Tibial artery (tissue), 4 donors: Measurements from ENCODE around the gene DDX31.

ENCODE experiments used
- DNase-seq, 2 donors: peaks; one replicate each; pipeline ENCODE4 v3.0.0-alpha.2; 2019
- H3K27ac ChIP-seq, 2 donors: fragments of 200-600 bp; sonication (generic) in 1 of 2; 1 replicate in 1 of 2; 2 replicates in 1 of 2; pipeline ENCODE4 v1.5.1; 2018 to 2019; ENCODE audit warnings: mild to moderate bottlenecking in 1 of 2
- H3K27me3 ChIP-seq, 2 donors: fragments of 200-600 bp; sonication (generic) in 1 of 2; one replicate each; pipeline versions ENCODE4 v1.5.1 to v1.6.0; 2016 to 2019
- H3K36me3 ChIP-seq, 3 donors: fragments of 200-600 bp; sonication (generic) in 2 of 3; one replicate each; pipeline ENCODE4 v1.5.1; 2016 to 2019; ENCODE audit warnings: mild to moderate bottlenecking in 2 of 3
- H3K4me1 ChIP-seq, 4 donors: fragments of 200-600 bp; sonication (generic) in 2 of 4; 1 replicate in 3 of 4; 2 replicates in 1 of 4; pipeline ENCODE4 v1.5.1; 2016 to 2019
- H3K4me3 ChIP-seq, 2 donors: fragments of 200-600 bp; sonication (generic) in 1 of 2; 1 replicate in 1 of 2; 2 replicates in 1 of 2; pipeline ENCODE4 v1.5.1; 2018 to 2019; ENCODE audit warnings: mild to moderate bottlenecking in 2 of 2
- H3K9me3 ChIP-seq, 3 donors: fragments of 200-600 bp; sonication (generic) in 1 of 3; one replicate each; pipeline ENCODE4 v1.5.1; 2016 to 2019
- CTCF ChIP-seq, 2 experiments: fragments of 200-600 bp in 1 of 2; fragments of 450-650 bp in 1 of 2; IDR thresholded peaks; one replicate each; pipeline ENCODE4 v1.5.1; 2017 to 2019; ENCODE audit warnings: antibody characterized with exemption in 2 of 2, mild to moderate bottlenecking in 1 of 2, moderate library complexity in 1 of 2
- intact Hi-C: fragments of 100-400 bp; cut with DNase I; formaldehyde crosslinking; loops from one replicate; pipeline ENCODE4 v1.15.0; 2023; ENCODE audit warnings: low total_unique reads

DDX31 gene

GRCh38 chr9:132582276-132582785 lies 87.5 kb downstream of the DDX31 start, which contains the start of gene BARHL1:
Gene BARHL1 (plus strand): TSS chr9:132582606. CDS start chr9:132582798, 192 bp downstream.
- H3K27me3 ChIP-seq: peaks cover 9 to 96% of the 10 kb centered on the region in 2 donors
- no peak for DNase-seq
- H3K4me1 ChIP-seq: peaks cover 0 to 29% (median 7%) of the 10 kb centered on the region in 4 donors
- no peak for TF ChIP-seq CTCF (IDR thresholded peaks at IDR 0.05)
- no peaks in the 10 kb centered on the region for H3K36me3 ChIP-seq
- H3K9me3 ChIP-seq: no peaks in the 10 kb centered on the region
- peak within 1 kb of the TSS in 1 of 2 donors; percentile 34 for H3K4me3 ChIP-seq
- intact Hi-C loops: no loop called here
- no peak within 1 kb of the TSS for H3K27ac ChIP-seq

- Histone ChIP-seq H3K4me3 (no peak overlapping the region), H3K9me3 (no peaks in the 10 kb centered on the region), H3K27ac (no peak overlapping the region), H3K27me3 (peaks cover 4 to 96% of the 10 kb centered on the region in 2 donors), H3K36me3 (no peaks in the 10 kb centered on the region), H3K4me1 (peaks cover 0 to 20% (median 7%) of the 10 kb centered on the region in 4 donors)
- intact Hi-C loops: no loop called here
- TF ChIP-seq CTCF (IDR thresholded peaks at IDR 0.05): no peak
- DNase-seq: no peak
These were observed 90.4 kb downstream of the DDX31 start for GRCh38 chr9:132579427-132579798.

- Histone ChIP-seq H3K36me3 (no peaks in the 10 kb centered on the region), H3K27me3 (peaks cover 4 to 96% of the 10 kb centered on the region in 2 donors), H3K4me3 (no peak overlapping the region), H3K27ac (no peak overlapping the region), H3K4me1 (peaks cover 0 to 20% (median 7%) of the 10 kb centered on the region in 4 donors), H3K9me3 (no peaks in the 10 kb centered on the region)
- TF ChIP-seq CTCF (IDR thresholded peaks at IDR 0.05): no peak
- intact Hi-C loops: no loop called here
- no peak for DNase-seq
These were observed 91.3 kb downstream of the DDX31 start for GRCh38 chr9:132578367-132578932.

GRCh38 chr9:132577119-132577518 lies 92.7 kb downstream of the DDX31 start:
- intact Hi-C loops: no loop called here
- peaks cover 0 to 95% of the 10 kb centered on the region in 2 donors for H3K27me3 ChIP-seq

DNA sequence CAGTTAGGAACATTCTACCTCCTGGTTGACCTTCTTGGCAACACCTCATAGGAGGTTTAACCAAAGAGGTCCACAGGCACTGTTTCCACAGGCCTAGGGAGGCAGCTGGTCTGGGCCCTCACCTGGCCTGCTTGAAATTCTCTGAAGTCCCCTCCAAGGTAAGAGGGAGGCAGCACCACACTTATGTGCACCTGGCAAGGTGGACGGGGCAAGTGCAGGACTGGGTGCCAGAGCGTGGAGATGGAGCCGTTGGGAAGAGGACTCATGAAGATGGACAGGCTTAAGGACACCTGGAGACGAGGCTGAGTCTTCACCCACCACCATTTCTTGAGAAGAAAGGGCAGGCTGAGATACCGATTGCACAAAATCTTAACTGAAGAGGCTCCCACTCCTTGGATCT lies 94.0 kb downstream of the DDX31 start:
- H3K36me3 ChIP-seq: no peaks in the 10 kb centered on the region
- peaks cover 0 to 7% (median 0%) of the 10 kb centered on the region in 4 donors for H3K4me1 ChIP-seq
- DNase-seq: no peak
- peaks cover 0 to 91% of the 10 kb centered on the region in 2 donors for H3K27me3 ChIP-seq
- TF ChIP-seq CTCF (IDR thresholded peaks at IDR 0.05): no peak
- H3K27ac ChIP-seq: no peak overlapping the region
- H3K9me3 ChIP-seq: no peaks in the 10 kb centered on the region
- intact Hi-C loops: no loop called here
- H3K4me3 ChIP-seq: no peak overlapping the region

More at GRCh38 chr9:132577119-132577518, 92.7 kb downstream of the DDX31 start:
- Histone ChIP-seq H3K36me3 (no peaks in the 10 kb centered on the region), H3K4me1 (peaks cover 0 to 16% (median 5%) of the 10 kb centered on the region in 4 donors), H3K27ac (no peak overlapping the region), H3K9me3 (no peaks in the 10 kb centered on the region), H3K4me3 (no peak overlapping the region)
- DNase-seq: no peak
- TF ChIP-seq CTCF (IDR thresholded peaks at IDR 0.05): no peak
